Trophoblast cell (in vitro differentiated cells and primary cell): ENCODE data around the gene MAML3.

ENCODE experiments used
- DNase-seq, 2 donors: peaks; one replicate each; pipeline ENCODE4 v3.0.0-alpha.2; 2016
- H2AFZ ChIP-seq: 2 replicates; pipeline ENCODE4 v1.6.1; 2013; ENCODE audit warnings: low read length, moderate library complexity, mild to moderate bottlenecking; ENCODE audit not compliant: insufficient read depth, poor library complexity
- H2AK5ac ChIP-seq: 2 replicates; pipeline ENCODE4 v1.6.1; 2013; ENCODE audit warnings: mild to moderate bottlenecking, low read length
- H2BK120ac ChIP-seq: 2 replicates; pipeline ENCODE4 v1.6.1; 2013; ENCODE audit warnings: low read length, mild to moderate bottlenecking, moderate library complexity; ENCODE audit not compliant: insufficient read depth, poor library complexity
- H2BK12ac ChIP-seq: 2 replicates; pipeline ENCODE4 v1.6.1; 2013; ENCODE audit warnings: mild to moderate bottlenecking, low read length, moderate library complexity
- H2BK5ac ChIP-seq: 2 replicates; pipeline ENCODE4 v1.6.1; 2013; ENCODE audit warnings: low read length, low read depth, moderate library complexity, mild to moderate bottlenecking; ENCODE audit not compliant: poor library complexity
- H3K14ac ChIP-seq: 2 replicates; pipeline ENCODE4 v1.6.1; 2013; ENCODE audit warnings: mild to moderate bottlenecking, low read length
- H3K18ac ChIP-seq: 2 replicates; pipeline ENCODE4 v1.6.1; 2013; ENCODE audit warnings: mild to moderate bottlenecking, low read length
- H3K23ac ChIP-seq: 2 replicates; pipeline ENCODE4 v1.6.1; 2013; ENCODE audit warnings: low read length
- H3K27ac ChIP-seq: 2 replicates; pipeline ENCODE4 v1.5.1; 2013; ENCODE audit warnings: low read depth, mild to moderate bottlenecking, inconsistent platforms, low read length, moderate library complexity
- H3K27me3 ChIP-seq: 2 replicates; pipeline ENCODE4 v1.6.1; 2013; ENCODE audit warnings: inconsistent platforms, mild to moderate bottlenecking, low read length, moderate library complexity; ENCODE audit not compliant: insufficient read depth
- H3K36me3 ChIP-seq, 2 experiments: 1 replicate in 1 of 2; 2 replicates in 1 of 2; pipeline ENCODE4 v1.6.1; 2013; ENCODE audit warnings: low read length in 2 of 2, mild to moderate bottlenecking in 2 of 2, moderate library complexity in 1 of 2; ENCODE audit not compliant: insufficient read depth in 2 of 2, control insufficient read depth in 1 of 2
- H3K4ac ChIP-seq: 2 replicates; pipeline ENCODE4 v1.6.1; 2013; ENCODE audit warnings: low read depth, mild to moderate bottlenecking, low read length, moderate library complexity
- H3K4me1 ChIP-seq, 2 experiments: 1 replicate in 1 of 2; 2 replicates in 1 of 2; pipeline ENCODE4 v1.6.1; 2013; ENCODE audit warnings: low read length in 2 of 2, mild to moderate bottlenecking in 2 of 2, moderate library complexity in 1 of 2; ENCODE audit not compliant: insufficient read depth in 2 of 2, control insufficient read depth in 1 of 2
- H3K4me2 ChIP-seq: 2 replicates; pipeline ENCODE4 v1.6.1; 2013; ENCODE audit warnings: inconsistent platforms, mild to moderate bottlenecking, low read length, moderate library complexity
- H3K4me3 ChIP-seq: 2 replicates; pipeline ENCODE4 v1.5.1; 2013; ENCODE audit warnings: mild to moderate bottlenecking, low read depth, low read length, inconsistent platforms
- H3K79me1 ChIP-seq: one replicate; pipeline ENCODE4 v1.6.1; 2013; ENCODE audit warnings: low read length
- H3K79me2 ChIP-seq: 2 replicates; pipeline ENCODE4 v1.6.1; 2013; ENCODE audit warnings: low read length, mild to moderate bottlenecking; ENCODE audit not compliant: control insufficient read depth, insufficient read depth, poor library complexity
- H3K9ac ChIP-seq: 2 replicates; pipeline ENCODE4 v1.6.1; 2013; ENCODE audit warnings: mild to moderate bottlenecking, low read length
- H3K9me3 ChIP-seq: 2 replicates; pipeline ENCODE4 v1.6.1; 2013; ENCODE audit warnings: low read depth, mild to moderate bottlenecking, control low read depth, inconsistent platforms, low read length; ENCODE audit not compliant: insufficient read depth
- H4K12ac ChIP-seq: 2 replicates; pipeline ENCODE4 v1.6.1; 2013; ENCODE audit warnings: low read depth, mild to moderate bottlenecking, low read length, moderate library complexity
- H4K8ac ChIP-seq: 2 replicates; pipeline ENCODE4 v1.6.1; 2013; ENCODE audit warnings: low read depth, mild to moderate bottlenecking, low read length, moderate library complexity
- H4K91ac ChIP-seq: one replicate; pipeline ENCODE4 v1.6.1; 2013; ENCODE audit warnings: low read depth, mild to moderate bottlenecking, low read length, moderate library complexity
- WGBS: extraction: QIAGEN DNeasy Blood & Tissue Kit; methylation state at CpG from one replicate; pipeline ENCODE4 v1.1.7; 2013; ENCODE audit warnings: missing lambda C conversion rate; ENCODE audit not compliant: insufficient read length, insufficient coverage; ENCODE audit errors: extremely low coverage; 5-methylcytosine and 5-hydroxymethylcytosine counted together

MAML3 gene

DNA sequence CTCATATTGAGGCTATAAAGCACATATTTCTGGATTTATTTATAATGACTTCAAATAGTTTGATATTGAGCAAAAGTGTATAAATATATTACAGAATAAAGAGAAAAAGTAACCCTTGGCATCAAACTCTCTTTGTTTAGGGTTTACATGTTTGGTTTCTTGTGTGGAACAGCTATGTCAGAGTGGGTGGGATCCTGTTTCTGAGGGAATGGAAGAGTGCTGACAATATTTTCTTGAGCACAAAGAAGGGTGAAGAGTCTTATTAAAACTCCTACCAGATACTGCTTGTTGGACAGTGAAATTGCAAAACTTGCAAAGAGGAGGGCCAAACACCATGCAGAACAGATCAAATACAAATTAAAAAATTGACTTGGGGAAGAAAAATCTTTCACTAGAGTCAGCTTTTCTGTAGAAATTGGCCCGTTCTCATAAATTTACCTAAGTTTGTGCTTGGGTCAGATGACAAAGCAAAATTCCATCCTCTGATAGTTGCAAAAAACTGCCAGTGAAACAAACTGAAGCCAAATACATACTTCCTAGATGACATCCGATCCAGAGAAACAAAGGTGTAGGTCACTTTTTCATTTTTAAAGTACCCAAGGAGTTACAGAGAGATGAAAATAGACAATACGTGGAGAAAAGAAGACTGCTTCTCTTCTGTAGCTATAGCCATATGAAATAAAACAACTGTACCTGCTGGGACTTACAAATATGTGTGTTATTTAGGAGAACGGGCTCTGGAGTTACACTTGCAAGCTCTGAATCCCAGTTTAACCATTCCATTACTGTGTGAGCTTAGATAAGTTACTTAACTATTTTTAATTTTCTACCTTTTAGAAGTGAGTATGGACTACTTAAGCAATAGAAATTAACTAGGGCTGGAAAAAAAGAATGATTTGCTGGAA, 133.3 kb downstream of the MAML3 start:
- DNase-seq = no peak
- no peak overlapping the region for H3K4me2 ChIP-seq
- no peak overlapping the region for H3K9ac ChIP-seq
- no peaks in the 10 kb centered on the region for H3K79me1 ChIP-seq
- H2AFZ ChIP-seq = no peak overlapping the region
- no peaks in the 10 kb centered on the region for H3K79me2 ChIP-seq
- H2BK120ac ChIP-seq = no peak overlapping the region
- no peak overlapping the region for H3K14ac ChIP-seq
- WGBS = no CpG with 5 or more reads among the region's 4 CpGs
- H4K12ac ChIP-seq = no peak overlapping the region
- H2BK12ac ChIP-seq = no peak overlapping the region
- no peak overlapping the region for H4K8ac ChIP-seq
- no peaks in the 10 kb centered on the region for H3K36me3 ChIP-seq
- no peak overlapping the region for H4K91ac ChIP-seq
- H2BK5ac ChIP-seq = no peak overlapping the region
- no peaks in the 10 kb centered on the region for H3K27me3 ChIP-seq
- peak overlapping the region; percentile 20 for H3K27ac ChIP-seq
- H3K4me3 ChIP-seq = no peak overlapping the region
- H3K9me3 ChIP-seq = no peaks in the 10 kb centered on the region
- H2AK5ac ChIP-seq = no peak overlapping the region
- H3K23ac ChIP-seq = no peak overlapping the region
- H3K18ac ChIP-seq = no peak overlapping the region
- peaks cover 0 to 2% of the 10 kb centered on the region in 2 experiments for H3K4me1 ChIP-seq
- H3K4ac ChIP-seq = no peak overlapping the region

DNA sequence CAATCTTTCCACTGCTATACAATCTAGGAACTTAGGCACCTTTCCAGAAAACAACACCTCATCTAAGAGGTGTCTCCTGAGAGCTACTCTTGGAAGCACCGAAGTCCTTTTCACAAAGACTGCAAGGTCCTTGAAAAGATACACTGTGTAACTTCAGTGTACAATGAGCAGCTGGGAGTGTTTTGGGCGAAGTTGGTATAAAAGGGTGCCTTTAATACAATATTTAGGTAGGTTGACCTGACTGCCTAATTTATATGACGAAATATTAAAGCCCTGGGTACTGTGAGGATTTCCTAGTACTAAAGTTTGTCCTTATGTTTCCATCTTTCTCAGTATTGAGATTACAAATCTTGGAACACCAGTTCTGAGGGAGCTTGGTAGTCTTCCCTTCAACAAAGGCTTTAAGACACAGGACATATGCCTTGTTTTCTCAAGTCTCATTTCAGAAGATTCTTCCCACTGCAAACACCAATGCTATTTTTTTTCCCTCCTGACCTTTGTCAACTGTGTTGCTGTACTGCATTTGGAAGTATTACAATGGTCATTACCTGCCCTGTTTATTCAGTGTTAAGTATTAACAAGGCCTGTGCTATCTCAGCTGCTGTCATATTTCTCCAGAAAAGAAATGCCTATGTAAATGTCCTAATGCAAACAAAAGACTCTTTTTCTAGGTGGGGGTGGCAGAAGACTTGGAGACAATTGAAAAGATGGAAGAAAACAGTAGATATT, 134.2 kb downstream of the MAML3 start:
- peaks cover 0 to 2% of the 10 kb centered on the region in 2 experiments for H3K4me1 ChIP-seq
- no peaks in the 10 kb centered on the region for H3K79me2 ChIP-seq
- no peak overlapping the region for H3K18ac ChIP-seq
- H3K9ac ChIP-seq = no peak overlapping the region
- no peak overlapping the region for H3K14ac ChIP-seq
- no peak overlapping the region for H3K4me2 ChIP-seq
- no peak overlapping the region for H3K4ac ChIP-seq
- H2AK5ac ChIP-seq = no peak overlapping the region
- WGBS = no CpG with 5 or more reads among the region's 3 CpGs
- H4K91ac ChIP-seq = no peak overlapping the region
- H4K8ac ChIP-seq = no peak overlapping the region
- H2AFZ ChIP-seq = no peak overlapping the region
- no peak overlapping the region for H4K12ac ChIP-seq
- H3K27ac ChIP-seq = no peak overlapping the region
- no peaks in the 10 kb centered on the region for H3K9me3 ChIP-seq
- H2BK5ac ChIP-seq = no peak overlapping the region
- DNase-seq = no peak
- no peak overlapping the region for H3K23ac ChIP-seq
- H3K36me3 ChIP-seq = no peaks in the 10 kb centered on the region
- H3K27me3 ChIP-seq = no peaks in the 10 kb centered on the region
- no peaks in the 10 kb centered on the region for H3K79me1 ChIP-seq
- H2BK12ac ChIP-seq = no peak overlapping the region
- no peak overlapping the region for H3K4me3 ChIP-seq
- no peak overlapping the region for H2BK120ac ChIP-seq

DNA sequence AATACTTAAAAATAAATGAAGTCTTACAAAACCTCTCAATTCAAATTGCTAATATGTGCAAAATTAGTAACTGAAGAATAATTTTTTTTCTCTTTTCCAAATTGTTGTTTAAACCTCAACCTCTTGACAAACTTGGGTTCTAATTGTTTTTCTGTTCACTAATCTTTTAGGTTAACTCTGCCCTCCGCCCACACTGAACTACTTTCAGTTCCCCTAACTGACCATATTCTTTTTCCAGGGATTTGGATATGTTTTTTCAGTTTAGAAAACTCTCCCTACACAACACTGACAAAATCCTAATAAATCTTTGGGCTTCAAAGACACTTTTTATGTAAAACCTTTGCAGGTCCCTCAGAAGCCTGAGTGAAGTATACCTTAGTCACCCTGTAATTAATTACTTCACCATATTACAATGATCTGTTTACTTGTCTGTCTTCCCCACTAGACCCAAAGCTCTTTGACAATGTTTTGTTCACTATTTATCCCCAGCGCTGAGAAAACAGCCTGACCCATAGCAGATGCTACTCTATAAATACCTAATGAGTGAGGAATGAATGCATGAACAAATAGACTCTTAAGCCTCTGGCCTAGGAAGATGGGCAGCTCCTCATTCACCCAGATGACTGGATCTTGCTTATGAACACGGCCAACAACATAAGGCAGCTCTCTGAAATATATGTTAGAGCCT, 134.9 kb downstream of the MAML3 start:
- Histone ChIP-seq H4K91ac (no peak overlapping the region), H3K9me3 (no peaks in the 10 kb centered on the region), H3K23ac (no peak overlapping the region), H2BK5ac (no peak overlapping the region), H2AK5ac (no peak overlapping the region), H2AFZ (no peak overlapping the region), H3K79me2 (no peaks in the 10 kb centered on the region), H3K18ac (no peak overlapping the region), H3K36me3 (no peaks in the 10 kb centered on the region), H3K4me2 (no peak overlapping the region), H3K4me1 (peaks cover 0 to 2% of the 10 kb centered on the region in 2 experiments), H3K27me3 (no peaks in the 10 kb centered on the region), H3K27ac (no peak overlapping the region), H4K12ac (no peak overlapping the region), H3K9ac (no peak overlapping the region), H4K8ac (no peak overlapping the region), H3K14ac (no peak overlapping the region), H3K4ac (no peak overlapping the region), H2BK12ac (no peak overlapping the region), H2BK120ac (no peak overlapping the region), H3K79me1 (no peaks in the 10 kb centered on the region), H3K4me3 (no peak overlapping the region)
- no peak for DNase-seq
- WGBS = no CpG with 5 or more reads among the region's 3 CpGs

DNA sequence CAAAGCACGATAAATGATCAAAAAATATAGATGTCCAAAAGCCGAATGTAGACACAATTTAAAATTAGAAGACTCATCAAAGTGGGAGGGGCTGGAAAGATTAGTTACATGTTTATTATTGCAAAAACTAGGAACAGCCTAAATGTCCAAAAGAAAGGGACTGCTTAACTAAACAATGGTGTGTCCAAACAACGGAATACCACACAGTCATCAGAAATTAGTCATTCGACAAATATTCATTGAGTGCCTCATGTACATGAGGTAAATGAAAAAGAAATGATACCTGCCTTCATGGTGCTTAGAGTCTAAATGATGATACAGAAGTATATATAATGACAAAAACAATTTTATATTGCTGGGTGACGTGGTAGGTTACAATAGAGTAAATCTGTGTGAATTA, 139.7 kb downstream of the MAML3 start:
- Histone ChIP-seq H3K79me1 (no peaks in the 10 kb centered on the region), H3K4me2 (no peak overlapping the region), H3K23ac (no peak overlapping the region), H4K91ac (no peak overlapping the region), H2AFZ (no peak overlapping the region), H3K9ac (no peak overlapping the region), H3K18ac (no peak overlapping the region), H2AK5ac (no peak overlapping the region), H3K9me3 (no peaks in the 10 kb centered on the region), H3K4ac (no peak overlapping the region), H3K79me2 (no peaks in the 10 kb centered on the region), H3K4me1 (peaks cover 0 to 1% of the 10 kb centered on the region in 2 experiments), H2BK12ac (no peak overlapping the region), H2BK120ac (no peak overlapping the region), H4K8ac (no peak overlapping the region), H3K36me3 (no peaks in the 10 kb centered on the region), H3K14ac (no peak overlapping the region), H2BK5ac (no peak overlapping the region), H3K4me3 (no peak overlapping the region), H3K27ac (no peak overlapping the region), H3K27me3 (no peaks in the 10 kb centered on the region), H4K12ac (no peak overlapping the region)
- DNase-seq = no peak
- WGBS = no CpG with 5 or more reads among the region's 5 CpGs
